ENCODE data around the gene AP4B1.

DNA sequence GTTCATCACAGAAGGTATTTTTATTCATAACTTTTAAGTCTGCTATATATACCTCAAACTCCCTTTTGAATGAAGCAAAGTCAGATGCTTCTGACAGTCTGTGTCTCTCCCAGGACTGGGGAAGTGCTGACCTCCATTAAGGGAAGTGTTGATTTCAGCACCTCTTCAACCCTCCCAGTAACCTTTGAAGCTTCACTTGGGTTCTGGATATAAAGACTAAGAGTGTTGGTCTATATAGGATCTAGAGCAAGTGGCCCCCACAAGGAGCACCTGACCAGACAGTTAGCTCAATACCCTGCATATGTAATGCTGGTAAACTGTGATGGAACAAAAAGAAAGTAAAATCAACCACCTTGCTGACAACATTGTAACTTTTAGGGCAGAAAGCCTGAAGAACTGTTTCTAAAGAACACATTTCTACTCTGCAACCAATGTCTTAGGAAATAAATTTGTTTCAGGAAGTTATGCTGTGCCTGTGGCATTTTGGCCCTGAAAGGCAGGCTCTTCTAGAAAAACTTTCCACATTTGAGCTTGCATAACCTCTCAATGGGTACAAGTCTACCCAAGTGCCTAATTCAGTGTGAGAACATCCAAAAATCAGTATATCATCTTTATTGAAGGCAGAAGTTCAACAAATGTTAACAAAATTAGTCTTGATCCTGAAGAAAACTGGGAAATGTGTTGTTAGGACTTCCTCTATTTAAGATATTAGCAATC lies 32.2 kb downstream of the AP4B1 start:
- TF ChIP-seq EZH2 (IDR thresholded peaks at IDR 0.05; ENCODE audit: borderline replicate concordance, insufficient read depth, low read depth, low read length, poor library complexity, severe bottlenecking) = no peak
- TF ChIP-seq, protein P1, sequence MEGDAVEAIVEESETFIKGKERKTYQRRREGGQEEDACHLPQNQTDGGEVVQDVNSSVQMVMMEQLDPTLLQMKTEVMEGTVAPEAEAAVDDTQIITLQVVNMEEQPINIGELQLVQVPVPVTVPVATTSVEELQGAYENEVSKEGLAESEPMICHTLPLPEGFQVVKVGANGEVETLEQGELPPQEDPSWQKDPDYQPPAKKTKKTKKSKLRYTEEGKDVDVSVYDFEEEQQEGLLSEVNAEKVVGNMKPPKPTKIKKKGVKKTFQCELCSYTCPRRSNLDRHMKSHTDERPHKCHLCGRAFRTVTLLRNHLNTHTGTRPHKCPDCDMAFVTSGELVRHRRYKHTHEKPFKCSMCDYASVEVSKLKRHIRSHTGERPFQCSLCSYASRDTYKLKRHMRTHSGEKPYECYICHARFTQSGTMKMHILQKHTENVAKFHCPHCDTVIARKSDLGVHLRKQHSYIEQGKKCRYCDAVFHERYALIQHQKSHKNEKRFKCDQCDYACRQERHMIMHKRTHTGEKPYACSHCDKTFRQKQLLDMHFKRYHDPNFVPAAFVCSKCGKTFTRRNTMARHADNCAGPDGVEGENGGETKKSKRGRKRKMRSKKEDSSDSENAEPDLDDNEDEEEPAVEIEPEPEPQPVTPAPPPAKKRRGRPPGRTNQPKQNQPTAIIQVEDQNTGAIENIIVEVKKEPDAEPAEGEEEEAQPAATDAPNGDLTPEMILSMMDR (IDR thresholded peaks at IDR 0.05) = no peak
